ENCODE data around the gene GRK2. TPM values are rescaled to one million over a fixed set of nuclear protein-coding genes. Genes with fewer than 3 reads are reported as not detected.

The GRK2 gene
- total RNA-seq, 2 experiments from 2014 or later, result 306 to 324 TPM

GRCh38 chr11:67274768-67275605 is 8.7 kb downstream of the GRK2 start:
- H3K9me3 Mint-ChIP-seq, result no peaks in the 10 kb centered on the region
- peaks cover 76% of the 10 kb centered on the region for H3K36me3 Mint-ChIP-seq (ENCODE audit: low read depth)
- ChIA-PET POLR2A (no interaction called here), CTCF (interaction anchor here (1.5 to 5.4 kb wide), 3 partner anchors 13 to 43 kb away, joined by 3 to 41 read pairs (median 6); partner anchors contain the start of gene ANKRD13D)
- peak overlapping the region; percentile 95 for H3K4me3 Mint-ChIP-seq
- DNase-seq, result no peak
- H3K4me1 Mint-ChIP-seq, result peaks cover 97% of the 10 kb centered on the region
- H3K27me3 Mint-ChIP-seq, result no peaks in the 10 kb centered on the region
- peak overlapping the region; percentile 93 for H3K27ac Mint-ChIP-seq

- no peak for DNase-seq
- CTCF ChIA-PET, result interaction anchor here (0.9 to 5.4 kb wide), 6 partner anchors 13 to 78 kb away, joined by 3 to 41 read pairs (median 8); partner anchors contain the start of genes ANKRD13D and SSH3
- peaks cover 93% of the 10 kb centered on the region for H3K4me1 Mint-ChIP-seq
- no peaks in the 10 kb centered on the region for H3K9me3 Mint-ChIP-seq
- POLR2A ChIA-PET, result no interaction called here
- H3K27ac Mint-ChIP-seq, result peak overlapping the region; percentile 93
- peak overlapping the region; percentile 68 for H3K4me3 Mint-ChIP-seq
- H3K36me3 Mint-ChIP-seq (ENCODE audit: low read depth), result peaks cover 76% of the 10 kb centered on the region
- H3K27me3 Mint-ChIP-seq, result no peaks in the 10 kb centered on the region
These were observed 9.5 kb downstream of the GRK2 start for GRCh38 chr11:67275606-67276409.

GRCh38 chr11:67276781-67277230 is 10.5 kb downstream of the GRK2 start:
- Mint-ChIP-seq H3K27ac (peak overlapping the region; percentile 93), H3K4me3 (peak overlapping the region; percentile 78), H3K36me3 (ENCODE audit: low read depth) (peaks cover 69% of the 10 kb centered on the region), H3K4me1 (peaks cover 83% of the 10 kb centered on the region), H3K27me3 (no peaks in the 10 kb centered on the region), H3K9me3 (no peaks in the 10 kb centered on the region)
- ChIA-PET POLR2A (interaction anchor here (1.0 to 1.7 kb wide), 3 partner anchors 9 to 40 kb away, joined by 4 to 10 read pairs (median 5); no protein-coding TSS in a partner anchor), CTCF (interaction anchor here (0.9 to 5.4 kb wide), 11 partner anchors 9 to 105 kb away, joined by 3 to 41 read pairs (median 6); partner anchors contain the start of genes ANKRD13D and SSH3)
- DNase-seq, result peak; percentile 46

GRCh38 chr11:67277231-67277961 is 11.1 kb downstream of the GRK2 start:
- peaks cover 81% of the 10 kb centered on the region for H3K4me1 Mint-ChIP-seq
- no peaks in the 10 kb centered on the region for H3K9me3 Mint-ChIP-seq
- peaks cover 67% of the 10 kb centered on the region for H3K36me3 Mint-ChIP-seq (ENCODE audit: low read depth)
- peak; percentile 95 for DNase-seq
- peak overlapping the region; percentile 93 for H3K27ac Mint-ChIP-seq
- H3K27me3 Mint-ChIP-seq, result no peaks in the 10 kb centered on the region
- CTCF ChIA-PET, result interaction anchor here (0.9 to 5.4 kb wide), 15 partner anchors 9 to 105 kb away, joined by 3 to 41 read pairs (median 4); partner anchors contain the start of genes ANKRD13D and SSH3
- POLR2A ChIA-PET, result interaction anchor here (0.6 to 1.7 kb wide), 5 partner anchors 9 to 40 kb away, joined by 4 to 10 read pairs (median 5); partner anchors contain the start of gene SSH3
- peak overlapping the region; percentile 78 for H3K4me3 Mint-ChIP-seq

GRCh38 chr11:67278135-67278938 is 12.1 kb downstream of the GRK2 start:
- Mint-ChIP-seq H3K4me1 (peaks cover 74% of the 10 kb centered on the region), H3K27me3 (no peaks in the 10 kb centered on the region), H3K9me3 (no peaks in the 10 kb centered on the region), H3K36me3 (ENCODE audit: low read depth) (peaks cover 67% of the 10 kb centered on the region), H3K27ac (peak overlapping the region; percentile 93), H3K4me3 (peak overlapping the region; percentile 78)
- DNase-seq, result no peak
- CTCF ChIA-PET, result interaction anchor here (0.9 to 5.4 kb wide), 12 partner anchors 11 to 197 kb away, joined by 3 to 41 read pairs (median 4); partner anchors contain the start of genes ANKRD13D and SSH3
- POLR2A ChIA-PET, result interaction anchor here (0.9 to 1.7 kb wide), 3 partner anchors 9 to 39 kb away, joined by 5 to 10 read pairs (median 5); partner anchors contain the start of gene SSH3

GRCh38 chr11:67278939-67279588 is 12.8 kb downstream of the GRK2 start:
- ChIA-PET POLR2A (no interaction called here), CTCF (interaction anchor here (0.6 to 5.4 kb wide), 6 partner anchors 8 to 198 kb away, joined by 3 to 41 read pairs (median 4); partner anchors contain the start of gene ANKRD13D)
- Mint-ChIP-seq H3K27ac (peak overlapping the region; percentile 93), H3K27me3 (no peaks in the 10 kb centered on the region), H3K4me3 (peak overlapping the region; percentile 78), H3K9me3 (no peaks in the 10 kb centered on the region), H3K36me3 (ENCODE audit: low read depth) (peaks cover 70% of the 10 kb centered on the region), H3K4me1 (peaks cover 74% of the 10 kb centered on the region)
- no peak for DNase-seq

GRCh38 chr11:67279589-67280340 is 13.5 kb downstream of the GRK2 start:
- ChIA-PET CTCF (interaction anchor here (0.6 to 5.4 kb wide), 5 partner anchors 9 to 198 kb away, joined by 3 to 41 read pairs (median 3); partner anchors contain the start of gene ANKRD13D), POLR2A (no interaction called here)
- Mint-ChIP-seq H3K36me3 (ENCODE audit: low read depth) (peaks cover 71% of the 10 kb centered on the region), H3K27me3 (no peaks in the 10 kb centered on the region), H3K4me3 (no peak overlapping the region), H3K4me1 (peaks cover 72% of the 10 kb centered on the region), H3K27ac (peak overlapping the region; percentile 93), H3K9me3 (no peaks in the 10 kb centered on the region)
- DNase-seq, result no peak

GRCh38 chr11:67280341-67280787 is 14.1 kb downstream of the GRK2 start:
- Mint-ChIP-seq H3K4me1 (peaks cover 73% of the 10 kb centered on the region), H3K9me3 (no peaks in the 10 kb centered on the region), H3K27me3 (no peaks in the 10 kb centered on the region), H3K4me3 (no peak overlapping the region), H3K36me3 (ENCODE audit: low read depth) (peaks cover 71% of the 10 kb centered on the region), H3K27ac (peak overlapping the region; percentile 93)
- DNase-seq, result no peak
- CTCF ChIA-PET, result interaction anchor here (1.3 to 5.4 kb wide), 3 partner anchors 9 to 37 kb away, joined by 3 to 41 read pairs (median 10); partner anchors contain the start of gene ANKRD13D
- POLR2A ChIA-PET, result no interaction called here

GRCh38 chr11:67280788-67281551 is 14.7 kb downstream of the GRK2 start:
- ChIA-PET CTCF (interaction anchor here (1.3 to 3.9 kb wide), 3 partner anchors 10 to 36 kb away, joined by 3 to 36 read pairs (median 10); no protein-coding TSS in a partner anchor), POLR2A (no interaction called here)
- DNase-seq, result no peak
- H3K36me3 Mint-ChIP-seq (ENCODE audit: low read depth), result peaks cover 65% of the 10 kb centered on the region
- peak overlapping the region; percentile 36 for H3K27ac Mint-ChIP-seq
- H3K4me3 Mint-ChIP-seq, result no peak overlapping the region
- peaks cover 73% of the 10 kb centered on the region for H3K4me1 Mint-ChIP-seq
- no peaks in the 10 kb centered on the region for H3K9me3 Mint-ChIP-seq
- H3K27me3 Mint-ChIP-seq, result no peaks in the 10 kb centered on the region
